GM23248 (cell line): ENCODE results near the gene MYO7B.

Experiments
- EZH2 ChIP-seq: fragments of 200-600 bp; sonication (generic); IDR thresholded peaks from 2 replicates; pipeline ENCODE4 v1.6.1; 2018; ENCODE audit warnings: antibody characterized with exemption, mild to moderate bottlenecking; ENCODE audit not compliant: insufficient read depth, poor library complexity, severe bottlenecking
- EZH2phosphoT487 ChIP-seq: fragments of 200-600 bp; sonication (generic); IDR thresholded peaks from 2 replicates; pipeline ENCODE4 v1.6.1; 2018; ENCODE audit warnings: antibody characterized with exemption, moderate library complexity, mild to moderate bottlenecking, low read depth; ENCODE audit not compliant: insufficient read depth

GRCh38 chr2:127542231-127542630 is 6.7 kb downstream of the MYO7B start:
- TF ChIP-seq EZH2 (no peak), EZH2phosphoT487 (no peak)
